Vagina (tissue), 2 donors: ENCODE measurements around the gene ASCC3. TPM values are rescaled to one million over a fixed set of nuclear protein-coding genes. Genes with fewer than 3 reads are reported as not detected.

Experiments used
- DNase-seq, 2 donors: peaks; one replicate each; pipeline ENCODE4 v3.0.0-alpha.2; 2017; ENCODE audit errors: extremely low spot score in 2 of 2
- H3K27ac ChIP-seq: fragments of 200-600 bp; sonication (generic); one replicate; pipeline ENCODE4 v1.5.1; 2019
- H3K27me3 ChIP-seq: fragments of 200-600 bp; sonication (generic); one replicate; pipeline ENCODE4 v1.5.1; 2019
- H3K36me3 ChIP-seq, 2 donors: fragments of 200-600 bp; sonication (generic); one replicate each; pipeline ENCODE4 v1.5.1; 2017 to 2019
- H3K4me1 ChIP-seq: fragments of 200-600 bp; sonication (generic); one replicate; pipeline ENCODE4 v1.5.1; 2019
- H3K4me3 ChIP-seq, 2 donors: fragments of 200-600 bp; sonication (generic); 1 replicate in 1 of 2; 2 replicates in 1 of 2; pipeline ENCODE4 v1.5.1; 2016 to 2019
- H3K9me3 ChIP-seq: fragments of 200-600 bp; sonication (generic); one replicate; pipeline ENCODE4 v1.5.1; 2019
- POLR2A ChIP-seq, 2 donors: fragments of 450-650 bp; IDR thresholded peaks; one replicate each; pipeline ENCODE4 v1.6.1; 2017; ENCODE audit warnings: antibody characterized with exemption in 2 of 2, mild to moderate bottlenecking in 2 of 2, moderate library complexity in 2 of 2
- POLR2AphosphoS5 ChIP-seq, 2 donors: sonication (generic); formaldehyde crosslinking; IDR thresholded peaks; one replicate each; pipeline ENCODE4 v1.9.0; 2017; ENCODE audit warnings: antibody characterized with exemption in 2 of 2, mild to moderate bottlenecking in 2 of 2, low read depth in 1 of 2; ENCODE audit not compliant: insufficient read depth in 1 of 2
- intact Hi-C: fragments of 100-400 bp; cut with DNase I; formaldehyde crosslinking; loops from one replicate; pipeline ENCODE4 v1.15.1; 2023
- total RNA-seq: library from RNA; depleted of rRNA; stranded (reverse); fragments of >200 nt; gene quantifications from one replicate; pipeline ENCODE4 v1.2.3, GENCODE V29; 2016
- TF ChIP-seq, protein P1 (sequence below), 3 experiments: fragments of 450-650 bp in 2 of 3; fragments of 200-600 bp in 1 of 3; sonication (generic) in 1 of 3; IDR thresholded peaks; one replicate each; pipeline ENCODE4 v1.5.1; 2017 to 2019; ENCODE audit warnings: antibody characterized with exemption in 3 of 3, mild to moderate bottlenecking in 2 of 3, moderate library complexity in 2 of 3

Gene ASCC3
- total RNA-seq, 1 donor from 2014 or later, result 44.7 TPM

DNA sequence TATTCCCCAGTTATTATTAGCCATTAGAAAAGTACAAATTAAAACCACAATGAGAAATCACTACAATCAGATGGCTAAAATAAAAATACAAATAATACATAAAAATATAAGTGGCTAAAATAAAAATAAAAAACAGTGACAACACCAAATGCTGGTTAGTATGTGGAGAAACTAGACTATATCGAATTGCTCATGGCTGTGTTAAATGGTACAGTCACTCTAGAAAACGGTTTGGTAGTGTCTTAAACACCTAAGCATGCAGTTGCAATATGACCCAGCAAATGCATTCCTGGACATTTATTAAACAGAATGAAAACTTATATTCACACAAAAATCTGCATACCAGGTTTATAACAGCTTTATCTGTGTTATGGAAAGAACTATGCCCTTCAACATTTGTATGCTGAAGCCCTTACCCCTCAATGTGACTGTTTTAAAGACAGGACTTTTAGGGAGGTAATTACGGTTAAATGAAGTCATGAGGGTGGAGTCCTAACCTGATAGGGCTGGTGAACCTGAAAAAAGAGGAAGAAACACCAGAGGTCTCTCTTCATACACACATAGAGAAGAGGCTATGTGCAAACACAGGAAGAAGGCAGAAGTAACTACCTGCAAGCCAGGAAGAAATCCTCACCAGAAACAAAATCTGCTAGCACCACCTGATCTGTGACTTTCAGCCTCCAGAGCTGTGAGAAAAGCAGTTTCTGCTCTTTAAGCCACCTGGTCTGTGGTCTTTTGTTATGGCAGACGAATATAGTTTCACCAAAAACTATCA is 84.9 kb downstream of the ASCC3 start:
- no peaks in the 10 kb centered on the region for H3K4me1 ChIP-seq
- TF ChIP-seq, protein P1, sequence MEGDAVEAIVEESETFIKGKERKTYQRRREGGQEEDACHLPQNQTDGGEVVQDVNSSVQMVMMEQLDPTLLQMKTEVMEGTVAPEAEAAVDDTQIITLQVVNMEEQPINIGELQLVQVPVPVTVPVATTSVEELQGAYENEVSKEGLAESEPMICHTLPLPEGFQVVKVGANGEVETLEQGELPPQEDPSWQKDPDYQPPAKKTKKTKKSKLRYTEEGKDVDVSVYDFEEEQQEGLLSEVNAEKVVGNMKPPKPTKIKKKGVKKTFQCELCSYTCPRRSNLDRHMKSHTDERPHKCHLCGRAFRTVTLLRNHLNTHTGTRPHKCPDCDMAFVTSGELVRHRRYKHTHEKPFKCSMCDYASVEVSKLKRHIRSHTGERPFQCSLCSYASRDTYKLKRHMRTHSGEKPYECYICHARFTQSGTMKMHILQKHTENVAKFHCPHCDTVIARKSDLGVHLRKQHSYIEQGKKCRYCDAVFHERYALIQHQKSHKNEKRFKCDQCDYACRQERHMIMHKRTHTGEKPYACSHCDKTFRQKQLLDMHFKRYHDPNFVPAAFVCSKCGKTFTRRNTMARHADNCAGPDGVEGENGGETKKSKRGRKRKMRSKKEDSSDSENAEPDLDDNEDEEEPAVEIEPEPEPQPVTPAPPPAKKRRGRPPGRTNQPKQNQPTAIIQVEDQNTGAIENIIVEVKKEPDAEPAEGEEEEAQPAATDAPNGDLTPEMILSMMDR (IDR thresholded peaks at IDR 0.05), result no peak
- TF ChIP-seq POLR2AphosphoS5 (IDR thresholded peaks at IDR 0.05; ENCODE audit: insufficient read depth in 1 of 2, low read depth in 1 of 2), result no peak
- no peak for TF ChIP-seq POLR2A (IDR thresholded peaks at IDR 0.05)
- intact Hi-C loops, result no loop called here
- H3K27me3 ChIP-seq, result no peaks in the 10 kb centered on the region
- H3K9me3 ChIP-seq, result no peaks in the 10 kb centered on the region
- no peak overlapping the region for H3K4me3 ChIP-seq
- no peak for DNase-seq
- H3K27ac ChIP-seq, result no peak overlapping the region
- H3K36me3 ChIP-seq, result peaks cover 0 to 7% of the 10 kb centered on the region in 2 donors

DNA sequence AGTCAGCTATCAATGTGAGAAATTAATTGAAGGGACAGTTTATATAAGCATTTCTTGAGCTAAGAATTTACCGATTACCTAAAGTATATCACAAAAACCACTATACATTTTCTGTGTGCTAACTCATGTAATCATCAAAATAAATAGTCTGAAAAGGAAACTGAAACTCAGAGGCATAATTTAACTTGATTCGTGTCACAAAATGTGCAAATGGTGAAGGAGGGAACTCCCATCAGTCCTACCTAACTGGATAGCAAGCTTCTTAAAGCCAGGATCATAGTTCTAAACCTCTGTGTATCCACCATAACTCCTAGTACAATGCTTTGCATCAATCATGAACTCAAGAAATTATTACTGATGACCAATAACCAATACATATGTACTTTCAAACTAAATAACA is 91.0 kb downstream of the ASCC3 start:
- no peak overlapping the region for H3K4me3 ChIP-seq
- no peaks in the 10 kb centered on the region for H3K9me3 ChIP-seq
- H3K27me3 ChIP-seq, result no peaks in the 10 kb centered on the region
- H3K36me3 ChIP-seq, result no peaks in the 10 kb centered on the region
- no peak for TF ChIP-seq POLR2A (IDR thresholded peaks at IDR 0.05)
- TF ChIP-seq POLR2AphosphoS5 (IDR thresholded peaks at IDR 0.05; ENCODE audit: insufficient read depth in 1 of 2, low read depth in 1 of 2), result no peak
- TF ChIP-seq, protein P1 (IDR thresholded peaks at IDR 0.05), result no peak
- H3K4me1 ChIP-seq, result no peaks in the 10 kb centered on the region
- no peak for DNase-seq
- intact Hi-C loops, result no loop called here
- no peak overlapping the region for H3K27ac ChIP-seq

DNA sequence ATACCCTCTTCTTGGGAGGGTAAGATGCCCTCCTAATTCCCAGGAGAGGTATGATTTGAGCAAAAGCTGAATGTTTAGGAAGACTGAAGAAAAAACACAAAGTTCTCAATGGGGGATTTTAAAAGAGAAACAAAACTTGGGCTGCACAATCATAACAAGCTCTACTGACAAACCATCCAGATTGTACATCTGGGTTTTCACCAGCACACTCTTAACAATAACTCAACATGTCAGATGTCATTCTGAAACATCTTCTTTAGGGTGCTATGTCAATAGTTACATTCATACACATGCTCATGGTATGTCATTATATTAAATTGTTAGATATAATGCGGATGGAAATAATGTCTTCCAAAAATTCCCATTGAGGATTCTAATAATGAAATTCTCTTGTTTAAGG is 95.1 kb downstream of the ASCC3 start:
- Histone ChIP-seq H3K4me3 (no peak overlapping the region), H3K27me3 (no peaks in the 10 kb centered on the region), H3K4me1 (no peaks in the 10 kb centered on the region), H3K36me3 (no peaks in the 10 kb centered on the region), H3K27ac (no peak overlapping the region), H3K9me3 (no peaks in the 10 kb centered on the region)
- DNase-seq, result no peak
- TF ChIP-seq, protein P1 (IDR thresholded peaks at IDR 0.05), result no peak
- TF ChIP-seq POLR2A (IDR thresholded peaks at IDR 0.05) (no peak), POLR2AphosphoS5 (IDR thresholded peaks at IDR 0.05; ENCODE audit: insufficient read depth in 1 of 2, low read depth in 1 of 2) (no peak)
- intact Hi-C loops, result no loop called here

DNA sequence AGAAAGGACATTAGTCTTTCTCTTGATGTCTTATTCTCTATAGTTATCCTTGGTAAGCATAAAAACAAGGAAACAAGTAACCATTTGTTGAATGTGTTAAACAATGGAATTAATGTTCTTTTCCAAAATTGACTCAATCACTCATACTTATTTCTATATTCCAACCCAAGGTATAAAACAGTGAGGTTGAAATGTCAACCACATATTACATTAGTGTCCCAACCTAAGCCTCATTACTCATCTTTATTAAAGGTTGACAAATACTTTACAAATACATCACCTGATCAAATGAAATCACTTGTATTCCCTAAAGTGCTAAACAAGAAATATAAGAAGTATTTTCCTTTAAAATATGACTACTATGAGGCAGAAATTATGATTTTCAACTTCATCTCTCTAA is 100.5 kb downstream of the ASCC3 start:
- DNase-seq, result no peak
- H3K27ac ChIP-seq, result no peak overlapping the region
- H3K36me3 ChIP-seq, result no peaks in the 10 kb centered on the region
- H3K4me3 ChIP-seq, result no peak overlapping the region
- no peaks in the 10 kb centered on the region for H3K27me3 ChIP-seq
- TF ChIP-seq POLR2A (IDR thresholded peaks at IDR 0.05) (no peak), POLR2AphosphoS5 (IDR thresholded peaks at IDR 0.05; ENCODE audit: insufficient read depth in 1 of 2, low read depth in 1 of 2) (no peak)
- TF ChIP-seq, protein P1 (IDR thresholded peaks at IDR 0.05), result no peak
- H3K4me1 ChIP-seq, result no peaks in the 10 kb centered on the region
- H3K9me3 ChIP-seq, result no peaks in the 10 kb centered on the region
- intact Hi-C loops, result no loop called here

DNA sequence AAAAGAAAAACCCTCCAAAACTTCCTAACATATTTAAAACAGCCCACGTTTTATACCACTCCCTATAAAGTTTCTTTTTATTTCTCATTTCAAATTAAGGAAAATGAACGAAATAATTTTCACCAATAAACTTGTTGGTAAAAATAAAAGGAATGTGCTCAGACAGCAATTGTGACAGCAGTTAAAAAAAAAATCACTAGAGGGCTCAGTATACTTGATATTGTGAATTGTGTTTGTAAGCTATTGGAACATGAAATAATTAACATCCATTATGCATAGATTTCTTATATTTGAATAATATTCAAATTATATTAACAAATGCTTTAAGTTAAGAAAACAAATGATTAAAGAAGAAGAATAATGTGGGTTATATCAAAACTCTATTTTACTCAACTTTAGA is 105.5 kb downstream of the ASCC3 start:
- Histone ChIP-seq H3K4me1 (no peaks in the 10 kb centered on the region), H3K9me3 (no peaks in the 10 kb centered on the region), H3K4me3 (no peak overlapping the region), H3K27me3 (no peaks in the 10 kb centered on the region), H3K36me3 (no peaks in the 10 kb centered on the region), H3K27ac (no peak overlapping the region)
- intact Hi-C loops, result no loop called here
- no peak for DNase-seq
- TF ChIP-seq POLR2A (IDR thresholded peaks at IDR 0.05) (no peak), POLR2AphosphoS5 (IDR thresholded peaks at IDR 0.05; ENCODE audit: insufficient read depth in 1 of 2, low read depth in 1 of 2) (no peak)
- TF ChIP-seq, protein P1 (IDR thresholded peaks at IDR 0.05), result no peak
